AG09319 (cell line): ENCODE data around the gene ELMO1.

Experiments used
- DNase-seq: peaks from one replicate; pipeline ENCODE4 v3.0.0-alpha.2; 2010; ENCODE audit warnings: low read depth; ENCODE audit errors: extremely low read depth
- TF ChIP-seq, protein P1 (sequence below): IDR thresholded peaks from 2 replicates; pipeline ENCODE4 v1.5.1; 2011; ENCODE audit warnings: low read depth, mild to moderate bottlenecking, inconsistent platforms, low read length, moderate library complexity

ELMO1 gene

GRCh38 chr7:37220664-37221063 lies 228.0 kb downstream of the ELMO1 start:
- no peak for DNase-seq

DNA sequence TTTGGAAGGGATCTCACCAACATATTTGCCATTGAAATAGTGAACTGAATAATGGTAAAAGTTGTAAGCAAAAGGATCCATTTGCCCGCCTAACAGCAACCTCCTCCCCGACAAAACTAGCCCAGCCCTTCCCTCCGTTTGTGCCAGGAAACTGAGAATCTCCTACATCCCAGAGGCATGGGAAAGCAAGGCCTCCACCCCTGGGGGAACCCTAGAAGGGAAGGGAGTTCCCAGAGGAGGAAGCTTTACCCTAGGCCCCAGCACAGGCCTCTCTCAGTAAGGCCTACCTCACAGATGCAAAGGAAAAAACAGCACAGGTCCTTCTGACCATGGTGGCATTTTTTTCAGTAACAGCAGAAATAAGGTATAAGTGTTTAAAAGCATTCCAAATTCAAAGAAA lies 229.7 kb downstream of the ELMO1 start:
- DNase-seq, result no peak

More at GRCh38 chr7:37220664-37221063, 228.0 kb downstream of the ELMO1 start:
- TF ChIP-seq, protein P1, sequence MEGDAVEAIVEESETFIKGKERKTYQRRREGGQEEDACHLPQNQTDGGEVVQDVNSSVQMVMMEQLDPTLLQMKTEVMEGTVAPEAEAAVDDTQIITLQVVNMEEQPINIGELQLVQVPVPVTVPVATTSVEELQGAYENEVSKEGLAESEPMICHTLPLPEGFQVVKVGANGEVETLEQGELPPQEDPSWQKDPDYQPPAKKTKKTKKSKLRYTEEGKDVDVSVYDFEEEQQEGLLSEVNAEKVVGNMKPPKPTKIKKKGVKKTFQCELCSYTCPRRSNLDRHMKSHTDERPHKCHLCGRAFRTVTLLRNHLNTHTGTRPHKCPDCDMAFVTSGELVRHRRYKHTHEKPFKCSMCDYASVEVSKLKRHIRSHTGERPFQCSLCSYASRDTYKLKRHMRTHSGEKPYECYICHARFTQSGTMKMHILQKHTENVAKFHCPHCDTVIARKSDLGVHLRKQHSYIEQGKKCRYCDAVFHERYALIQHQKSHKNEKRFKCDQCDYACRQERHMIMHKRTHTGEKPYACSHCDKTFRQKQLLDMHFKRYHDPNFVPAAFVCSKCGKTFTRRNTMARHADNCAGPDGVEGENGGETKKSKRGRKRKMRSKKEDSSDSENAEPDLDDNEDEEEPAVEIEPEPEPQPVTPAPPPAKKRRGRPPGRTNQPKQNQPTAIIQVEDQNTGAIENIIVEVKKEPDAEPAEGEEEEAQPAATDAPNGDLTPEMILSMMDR, result no peak

DNA sequence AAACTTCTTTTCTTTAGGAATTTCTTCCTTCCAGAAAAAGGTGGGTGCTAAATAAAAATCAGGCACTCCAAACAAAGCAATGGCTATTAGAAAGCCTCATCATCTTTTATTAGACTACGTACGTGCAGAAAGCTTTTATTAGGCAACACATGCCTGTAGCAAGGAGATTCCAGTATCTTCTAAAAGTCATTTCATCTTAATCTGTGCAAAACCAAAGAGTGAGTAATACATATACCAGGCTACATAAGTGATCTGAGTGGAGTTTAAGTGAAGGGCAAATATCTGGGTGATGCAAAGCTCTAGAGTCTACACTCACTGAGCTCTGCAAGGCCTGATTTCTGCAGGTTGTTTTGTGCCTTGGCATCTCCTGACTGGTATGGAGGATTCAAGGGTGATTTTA lies 231.7 kb downstream of the ELMO1 start:
- TF ChIP-seq, protein P1, result no peak
- no peak for DNase-seq

More for the DNA sequence above, 229.7 kb downstream of the ELMO1 start:
- TF ChIP-seq, protein P1, result no peak

- no peak for DNase-seq
- TF ChIP-seq, protein P1, result no peak
These were observed 232.4 kb downstream of the ELMO1 start for GRCh38 chr7:37216156-37216852.

GRCh38 chr7:37215290-37215923 lies 233.3 kb downstream of the ELMO1 start:
- TF ChIP-seq, protein P1, result no peak

DNA sequence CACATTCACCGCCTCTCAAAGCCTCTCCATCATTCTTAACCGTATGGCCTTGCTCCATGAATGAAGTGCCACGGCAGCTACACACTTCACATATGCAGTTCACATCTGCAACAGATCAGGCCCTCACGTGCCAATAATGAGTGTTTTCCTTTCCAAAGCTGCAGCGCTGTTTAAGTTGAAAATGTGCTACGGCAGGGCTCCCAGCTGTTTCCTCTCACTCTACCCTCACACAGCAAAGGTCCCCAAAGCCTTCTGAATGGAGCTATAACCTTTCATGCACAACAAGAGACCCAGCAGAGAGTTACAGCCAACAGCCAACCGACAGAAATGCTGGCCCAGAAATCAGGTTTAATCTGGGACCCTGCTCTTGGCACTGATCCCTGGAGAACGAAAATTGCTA lies 236.1 kb downstream of the ELMO1 start:
- TF ChIP-seq, protein P1, result no peak
- DNase-seq, result no peak

More at GRCh38 chr7:37215290-37215923, 233.3 kb downstream of the ELMO1 start:
- no peak for DNase-seq

- TF ChIP-seq, protein P1, result no peak
- DNase-seq, result no peak
These were observed 236.6 kb downstream of the ELMO1 start for GRCh38 chr7:37212051-37212450.
